CD14-positive monocyte (primary cell): ENCODE data around the gene PAX8. TPM values are rescaled to one million over a fixed set of nuclear protein-coding genes. Genes with fewer than 3 reads are reported as not detected.

ENCODE experiments used
- DNase-seq, 3 donors: peaks; one replicate each; pipeline ENCODE4 v3.0.0-alpha.2; 2011 to 2022
- H2AFZ ChIP-seq: 2 replicates; pipeline ENCODE4 v1.6.0; 2012; ENCODE audit warnings: mild to moderate bottlenecking, low read depth, low read length, inconsistent platforms; ENCODE audit not compliant: insufficient read depth, poor library complexity, severe bottlenecking
- H3K27ac ChIP-seq, 2 donors: 1 replicate in 1 of 2; 2 replicates in 1 of 2; pipeline ENCODE4 v1.5.1; 2012 to 2013; ENCODE audit warnings: low read length in 2 of 2, control low read depth in 1 of 2, inconsistent platforms in 1 of 2, low read depth in 1 of 2, mild to moderate bottlenecking in 1 of 2
- H3K27me3 ChIP-seq, 2 donors: one replicate each; pipeline versions ENCODE4 v1.6.0 to v1.6.1; 2011 to 2013; ENCODE audit warnings: low read length in 2 of 2; ENCODE audit not compliant: control insufficient read depth in 2 of 2, insufficient read depth in 2 of 2
- H3K36me3 ChIP-seq, 2 donors: replicated peaks in 1 of 2; 1 replicate in 1 of 2; 2 replicates in 1 of 2; pipeline versions ENCODE4 v1.5.1 to v1.6.1; 2012 to 2013; ENCODE audit warnings: low read length in 2 of 2, control low read depth in 1 of 2, inconsistent platforms in 1 of 2, mild to moderate bottlenecking in 1 of 2; ENCODE audit not compliant: insufficient read depth in 2 of 2, control insufficient read depth in 1 of 2
- H3K4me1 ChIP-seq, 2 donors: 1 replicate in 1 of 2; 2 replicates in 1 of 2; pipeline versions ENCODE4 v1.5.1 to v1.6.1; 2012 to 2013; ENCODE audit warnings: low read length in 2 of 2, control low read depth in 1 of 2, inconsistent platforms in 1 of 2, mild to moderate bottlenecking in 1 of 2, moderate library complexity in 1 of 2; ENCODE audit not compliant: insufficient read depth in 2 of 2, control insufficient read depth in 1 of 2
- H3K4me2 ChIP-seq: replicated peaks from 2 replicates; pipeline ENCODE3; 2012; ENCODE audit warnings: low read length, moderate library complexity, mild to moderate bottlenecking; ENCODE audit not compliant: poor library complexity, severe bottlenecking; ENCODE audit errors: extremely low read depth
- H3K4me3 ChIP-seq, 3 experiments: fragments of 200-600 bp in 1 of 3; sonication (generic) in 1 of 3; replicated peaks in 1 of 3; 1 replicate in 2 of 3; 2 replicates in 1 of 3; pipeline ENCODE4 v1.5.1; 2011 to 2013; ENCODE audit warnings: low read length in 3 of 3, mild to moderate bottlenecking in 3 of 3, control low read depth in 2 of 3, low read depth in 2 of 3, inconsistent platforms in 1 of 3, moderate library complexity in 1 of 3
- H3K79me2 ChIP-seq: 2 replicates; pipeline ENCODE4 v1.6.0; 2012; ENCODE audit warnings: mild to moderate bottlenecking, control low read depth, inconsistent platforms, low read length, moderate library complexity; ENCODE audit not compliant: insufficient read depth
- H3K9ac ChIP-seq: 2 replicates; pipeline ENCODE4 v1.6.0; 2017; ENCODE audit warnings: low read length, mild to moderate bottlenecking; ENCODE audit not compliant: insufficient read depth, poor library complexity, severe bottlenecking
- H3K9me3 ChIP-seq, 2 donors: replicated peaks in 1 of 2; 1 replicate in 1 of 2; 2 replicates in 1 of 2; pipeline versions ENCODE4 v1.5.1 to v1.6.1; 2012 to 2013; ENCODE audit warnings: low read length in 2 of 2, control low read depth in 1 of 2; ENCODE audit not compliant: control insufficient read depth in 1 of 2, insufficient read depth in 1 of 2
- H4K20me1 ChIP-seq: 2 replicates; pipeline ENCODE4 v1.6.0; 2012; ENCODE audit warnings: mild to moderate bottlenecking, low read length, control low read depth, moderate library complexity; ENCODE audit not compliant: insufficient read depth
- H3K27ac Mint-ChIP-seq, 7 donors: one replicate each; pipeline ENCODE4 v1.8.0; 2020; ENCODE audit warnings: mild to moderate bottlenecking in 7 of 7, mixed read lengths in 7 of 7, moderate library complexity in 6 of 7, inconsistent platforms in 2 of 7
- H3K27me3 Mint-ChIP-seq, 3 donors: one replicate each; pipeline ENCODE4 v1.8.0; 2021 to 2022; ENCODE audit warnings: low read depth in 3 of 3, mild to moderate bottlenecking in 3 of 3, mixed read lengths in 3 of 3, moderate library complexity in 3 of 3, inconsistent platforms in 1 of 3
- H3K36me3 Mint-ChIP-seq, 2 donors: one replicate each; pipeline ENCODE4 v1.8.0; 2020; ENCODE audit warnings: mixed read lengths in 2 of 2, inconsistent platforms in 1 of 2, mild to moderate bottlenecking in 1 of 2
- H3K4me1 Mint-ChIP-seq: one replicate; pipeline ENCODE4 v1.8.0; 2020; ENCODE audit warnings: mild to moderate bottlenecking, mixed read lengths
- H3K4me3 Mint-ChIP-seq, 2 donors: one replicate each; pipeline ENCODE4 v1.8.0; 2020; ENCODE audit warnings: mild to moderate bottlenecking in 2 of 2, mixed read lengths in 2 of 2, moderate library complexity in 1 of 2
- H3K9me3 Mint-ChIP-seq, 7 donors: one replicate each; pipeline ENCODE4 v1.8.0; 2020 to 2022; ENCODE audit warnings: mixed read lengths in 7 of 7, mild to moderate bottlenecking in 6 of 7, moderate library complexity in 6 of 7, inconsistent platforms in 2 of 7
- WGBS: methylation state at CpG from one replicate; pipeline ENCODE4 v1.1.5; 2013; ENCODE audit warnings: missing lambda C conversion rate; ENCODE audit not compliant: insufficient coverage; 5-methylcytosine and 5-hydroxymethylcytosine counted together
- intact Hi-C, 2 donors: fragments of 100-400 bp; cut with micrococcal nuclease; formaldehyde crosslinking; loops; one replicate each; pipeline versions ENCODE4 v1.15.0 to v1.15.1; 2023
- polyA plus RNA-seq, 3 donors: library from polyadenylated mRNA; depleted of rRNA in 1 of 3; unstranded in 2 of 3; stranded (reverse) in 1 of 3; fragments of 300-500 nt in 2 of 3; fragments of >200 nt in 1 of 3; fragmentation: Illumina TruSeq in 2 of 3; gene quantifications; 1 replicate in 2 of 3; 2 replicates in 1 of 3; pipeline ENCODE4 v1.2.3, GENCODE V29; 2012 to 2021
- TF ChIP-seq, protein P1 (sequence below): fragments of 200-600 bp; IDR thresholded peaks from one replicate; pipeline ENCODE4 v1.8.0; 2022; ENCODE audit warnings: antibody characterized with exemption, mild to moderate bottlenecking

The PAX8 gene
- polyA plus RNA-seq, 3 donors = 0.26 to 0.47 (median 0.36) TPM

DNA sequence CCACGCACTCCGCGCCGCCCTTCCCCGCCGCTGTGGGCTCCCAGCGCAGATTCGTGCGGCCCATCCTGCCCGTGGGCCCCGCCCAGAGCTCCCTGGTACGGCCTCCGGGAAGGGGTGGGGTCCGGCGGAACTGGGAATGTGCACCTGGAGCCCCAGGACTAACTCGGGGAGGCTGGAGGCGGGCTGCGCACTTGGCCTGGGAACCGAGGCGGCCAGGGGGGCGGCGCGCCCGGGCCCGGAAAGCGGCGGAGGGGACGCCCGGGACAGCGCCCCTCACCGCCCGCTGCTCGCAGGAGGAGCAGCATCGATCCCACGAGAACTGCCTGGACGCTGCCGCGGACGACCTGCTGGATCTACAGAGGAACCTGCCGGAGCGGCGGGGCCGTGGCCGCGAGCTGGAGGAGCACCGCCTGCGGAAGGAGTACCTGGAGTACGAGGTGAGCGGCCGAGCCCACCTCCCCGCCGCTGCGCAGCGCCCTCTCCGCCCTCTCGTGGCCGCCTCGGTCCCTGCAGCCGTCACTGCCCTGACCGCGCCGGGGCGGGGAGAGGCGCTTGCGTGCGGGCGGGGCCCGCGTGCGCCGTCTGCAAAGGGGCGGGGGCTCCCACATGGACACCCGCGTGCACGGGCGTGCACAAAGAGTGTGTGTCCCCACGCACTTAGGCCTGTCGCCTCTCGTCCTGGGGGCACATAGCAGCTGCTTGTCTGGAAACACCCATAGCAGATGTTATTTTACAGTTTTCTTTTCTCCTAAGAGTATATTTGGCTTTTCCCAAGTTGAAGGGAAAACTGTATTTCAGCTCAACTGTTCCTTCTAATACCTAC, 79.7 kb downstream of the PAX8 start:
- Histone ChIP-seq H3K36me3 (peaks cover 76 to 86% of the 10 kb centered on the region in 2 donors), H3K79me2 (no peaks in the 10 kb centered on the region), H3K27me3 (no peaks in the 10 kb centered on the region), H3K4me1 (peaks cover 8 to 12% of the 10 kb centered on the region in 2 donors), H3K9ac (peak overlapping the region; percentile 53), H3K9me3 (no peaks in the 10 kb centered on the region), H3K27ac (peak overlapping the region in 1 of 2 donors; percentile 65), H3K4me2 (peak overlapping the region; percentile 79), H2AFZ (peak overlapping the region; percentile 74), H3K4me3 (peak overlapping the region; percentile 32 to 76 (median 38)), H4K20me1 (peaks cover 79% of the 10 kb centered on the region)
- Mint-ChIP-seq H3K4me1 (peaks cover 6% of the 10 kb centered on the region), H3K27ac (peak overlapping the region in 1 of 7 donors; percentile 73), H3K27me3 (peaks cover 0 to 1% (median 0%) of the 10 kb centered on the region in 3 donors), H3K4me3 (peak overlapping the region; percentile 75 to 84), H3K9me3 (no peaks in the 10 kb centered on the region), H3K36me3 (peaks cover 74 to 82% of the 10 kb centered on the region in 2 donors)
- 4% methylated on average over 69 of the region's 79 CpGs for WGBS
- TF ChIP-seq, protein P1, sequence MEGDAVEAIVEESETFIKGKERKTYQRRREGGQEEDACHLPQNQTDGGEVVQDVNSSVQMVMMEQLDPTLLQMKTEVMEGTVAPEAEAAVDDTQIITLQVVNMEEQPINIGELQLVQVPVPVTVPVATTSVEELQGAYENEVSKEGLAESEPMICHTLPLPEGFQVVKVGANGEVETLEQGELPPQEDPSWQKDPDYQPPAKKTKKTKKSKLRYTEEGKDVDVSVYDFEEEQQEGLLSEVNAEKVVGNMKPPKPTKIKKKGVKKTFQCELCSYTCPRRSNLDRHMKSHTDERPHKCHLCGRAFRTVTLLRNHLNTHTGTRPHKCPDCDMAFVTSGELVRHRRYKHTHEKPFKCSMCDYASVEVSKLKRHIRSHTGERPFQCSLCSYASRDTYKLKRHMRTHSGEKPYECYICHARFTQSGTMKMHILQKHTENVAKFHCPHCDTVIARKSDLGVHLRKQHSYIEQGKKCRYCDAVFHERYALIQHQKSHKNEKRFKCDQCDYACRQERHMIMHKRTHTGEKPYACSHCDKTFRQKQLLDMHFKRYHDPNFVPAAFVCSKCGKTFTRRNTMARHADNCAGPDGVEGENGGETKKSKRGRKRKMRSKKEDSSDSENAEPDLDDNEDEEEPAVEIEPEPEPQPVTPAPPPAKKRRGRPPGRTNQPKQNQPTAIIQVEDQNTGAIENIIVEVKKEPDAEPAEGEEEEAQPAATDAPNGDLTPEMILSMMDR = peak; percentile 98
- peak; percentile 64 to 76 (median 64) for DNase-seq
- intact Hi-C loops = loop anchor here (1.0 to 5.0 kb wide), 3 partner anchors 60 to 119 kb away; no protein-coding TSS in a partner anchor

DNA sequence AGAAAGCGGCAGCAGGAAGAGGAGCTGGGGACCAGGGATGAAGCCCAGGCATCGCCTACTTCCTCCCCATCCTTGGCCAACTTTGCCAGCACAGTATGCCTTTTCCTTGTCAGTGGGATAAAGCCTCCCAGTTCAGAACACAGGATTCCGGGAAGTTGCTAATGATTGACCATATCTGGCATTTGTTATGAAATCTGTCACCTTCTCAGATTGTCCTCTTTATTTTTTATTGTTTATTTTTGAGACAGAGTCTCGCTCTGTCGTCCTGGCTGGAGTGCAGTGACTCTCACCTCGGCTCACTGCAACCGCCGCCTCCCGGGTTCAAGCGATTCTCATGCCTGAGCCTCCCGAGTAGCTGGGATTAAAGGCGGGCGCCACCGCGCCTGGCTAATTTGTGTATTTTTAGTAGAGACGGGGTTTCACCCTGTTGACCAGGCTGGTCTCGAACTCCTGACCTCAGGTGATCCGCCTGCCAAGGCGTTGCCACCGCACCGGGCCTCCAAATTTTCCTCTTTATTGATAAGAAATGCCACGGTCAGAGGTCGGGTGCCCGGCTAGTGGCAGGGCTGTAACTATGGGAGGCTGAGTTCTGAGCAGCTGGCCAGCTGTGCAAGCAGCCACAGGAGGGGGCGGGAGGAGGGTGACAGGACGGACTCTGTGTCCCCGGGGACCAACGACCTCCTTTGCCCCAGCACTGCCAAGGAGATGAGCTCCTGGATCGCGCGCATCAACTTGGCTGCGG, 80.5 kb downstream of the PAX8 start:
- H3K9ac ChIP-seq = peak overlapping the region; percentile 53
- no peak overlapping the region for H3K27ac ChIP-seq
- peaks cover 84 to 93% of the 10 kb centered on the region in 2 donors for H3K36me3 ChIP-seq
- no peaks in the 10 kb centered on the region for H3K9me3 ChIP-seq
- H3K4me2 ChIP-seq = peak overlapping the region; percentile 79
- Mint-ChIP-seq H3K4me1 (peaks cover 3% of the 10 kb centered on the region), H3K27ac (peak overlapping the region in 2 of 7 donors; percentile 21 to 53), H3K27me3 (peaks cover 0 to 1% (median 0%) of the 10 kb centered on the region in 3 donors), H3K9me3 (no peaks in the 10 kb centered on the region), H3K4me3 (peak overlapping the region; percentile 75 to 84), H3K36me3 (peaks cover 82 to 86% of the 10 kb centered on the region in 2 donors)
- H3K79me2 ChIP-seq = no peaks in the 10 kb centered on the region
- WGBS = 76% methylated on average over 27 of the region's 32 CpGs
- TF ChIP-seq, protein P1 = no peak
- H3K27me3 ChIP-seq = no peaks in the 10 kb centered on the region
- H3K4me3 ChIP-seq = peak overlapping the region; percentile 32 to 76 (median 38)
- DNase-seq = no peak
- peak overlapping the region; percentile 74 for H2AFZ ChIP-seq
- peaks cover 79% of the 10 kb centered on the region for H4K20me1 ChIP-seq
- H3K4me1 ChIP-seq = peaks cover 8 to 12% of the 10 kb centered on the region in 2 donors
- intact Hi-C loops = loop anchor here (2.0 to 5.0 kb wide), 2 partner anchors 59 to 116 kb away; no protein-coding TSS in a partner anchor
